HG03575 (cell line): ENCODE results near the gene EVA1C.
"Not testable (repeated sequence)": the region's sequence is repeated elsewhere in the genome, so short reads cannot be mapped to it uniquely, and the experiment has no call there.

Source experiments
- ATAC-seq: cut with Tn5 transposase; IDR thresholded peaks from one replicate; pipeline ENCODE4 v1.9.1; 2021; ENCODE audit not compliant: unreplicated experiment, insufficient number of reproducible peaks, low FRiP score; ENCODE audit errors: extremely low read depth

The EVA1C gene

DNA sequence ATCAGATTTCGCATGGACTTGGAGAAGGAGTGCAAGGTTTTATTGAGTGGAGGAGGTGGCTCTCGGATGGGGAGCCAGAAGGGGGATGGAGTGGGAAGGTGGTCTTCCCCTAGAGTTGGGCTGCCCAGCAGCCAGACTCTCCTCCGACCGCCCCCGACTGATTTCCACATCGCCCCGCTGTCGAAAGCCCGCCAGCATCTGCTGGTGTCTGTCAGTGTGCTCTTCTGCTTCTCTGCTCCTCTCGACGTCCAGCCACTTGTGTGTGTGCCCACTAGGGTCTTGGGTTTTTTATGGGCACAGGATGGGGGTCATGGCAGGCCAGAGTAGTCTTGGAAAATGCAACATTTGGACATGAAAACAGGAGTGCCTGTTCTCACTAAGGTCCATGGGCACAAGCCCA, 40.1 kb downstream of the EVA1C start:
- no peak for ATAC-seq

GRCh38 chr21:32455548-32455947, 43.0 kb downstream of the EVA1C start:
- no peak for ATAC-seq

DNA sequence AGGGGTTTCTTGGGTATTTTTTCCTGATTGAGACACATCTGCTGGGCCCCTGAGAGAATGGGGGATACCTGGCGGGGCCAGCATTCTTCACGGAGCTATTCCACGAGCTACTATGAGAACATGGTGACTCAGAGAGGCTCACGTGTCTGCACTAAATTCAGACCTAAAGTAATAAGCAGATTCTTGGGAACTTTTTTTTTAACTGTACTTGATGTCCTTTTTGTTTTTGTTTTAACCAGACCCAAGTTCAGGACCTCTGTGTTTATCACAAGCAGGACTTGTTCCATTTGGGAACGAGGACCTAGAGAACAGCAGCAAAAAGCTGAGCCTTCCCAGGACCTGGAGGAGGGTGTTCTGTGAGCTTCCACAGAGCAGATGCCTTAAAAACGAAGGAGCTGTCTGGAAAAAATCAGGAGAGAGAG, 44.0 kb downstream of the EVA1C start:
- ATAC-seq, result no peak

- no peak for ATAC-seq
These were observed 44.9 kb downstream of the EVA1C start for GRCh38 chr21:32457360-32457840.

- no peak for ATAC-seq
These were observed 45.5 kb downstream of the EVA1C start for GRCh38 chr21:32457962-32458361.

- no peak for ATAC-seq
These were observed 47.5 kb downstream of the EVA1C start for GRCh38 chr21:32459972-32460371.

DNA sequence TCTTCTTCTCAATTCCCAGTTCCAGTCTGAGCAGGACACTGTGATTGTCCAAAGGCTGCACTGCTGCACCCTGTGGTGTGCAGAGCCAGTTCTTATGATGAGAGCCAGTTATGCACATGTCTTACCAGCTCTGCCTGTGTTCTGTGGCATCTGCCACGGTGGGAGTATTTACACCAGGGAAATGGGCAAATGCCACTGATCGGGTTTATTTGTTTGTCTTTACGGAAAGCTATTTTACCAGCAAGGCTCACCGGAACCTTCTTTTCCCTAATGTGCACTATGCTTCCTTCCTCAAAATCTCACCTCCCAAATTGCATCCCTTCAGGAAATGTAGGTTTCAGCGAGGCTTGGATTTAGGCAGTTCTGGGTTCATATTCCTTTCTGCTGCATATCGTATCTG, 49.0 kb downstream of the EVA1C start:
- no peak for ATAC-seq

DNA sequence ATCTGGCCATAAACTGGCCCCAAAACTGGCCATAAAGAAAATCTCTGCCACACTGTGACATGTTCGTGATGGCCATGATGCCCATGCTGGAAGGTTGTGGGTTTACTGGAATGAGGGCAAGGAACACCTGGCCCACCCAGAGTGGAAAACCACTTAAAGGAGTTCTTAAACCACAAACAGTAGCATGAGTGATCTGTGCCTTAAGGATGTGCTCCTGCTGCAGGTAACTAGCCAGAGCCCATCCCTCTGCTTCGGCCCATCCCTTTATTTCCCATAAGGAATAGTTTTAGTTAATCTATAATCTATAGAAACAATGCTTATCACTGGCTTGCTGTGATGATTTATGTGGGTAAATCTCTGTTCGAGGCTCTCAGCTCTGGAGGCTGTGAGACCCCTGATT, 50.1 kb downstream of the EVA1C start:
- not testable (repeated sequence) for ATAC-seq

GRCh38 chr21:32463367-32463766, 50.9 kb downstream of the EVA1C start:
- no peak for ATAC-seq

GRCh38 chr21:32463889-32464300, 51.4 kb downstream of the EVA1C start:
- ATAC-seq, result no peak

- no peak for ATAC-seq
These were observed 54.8 kb downstream of the EVA1C start for GRCh38 chr21:32467291-32467690.

DNA sequence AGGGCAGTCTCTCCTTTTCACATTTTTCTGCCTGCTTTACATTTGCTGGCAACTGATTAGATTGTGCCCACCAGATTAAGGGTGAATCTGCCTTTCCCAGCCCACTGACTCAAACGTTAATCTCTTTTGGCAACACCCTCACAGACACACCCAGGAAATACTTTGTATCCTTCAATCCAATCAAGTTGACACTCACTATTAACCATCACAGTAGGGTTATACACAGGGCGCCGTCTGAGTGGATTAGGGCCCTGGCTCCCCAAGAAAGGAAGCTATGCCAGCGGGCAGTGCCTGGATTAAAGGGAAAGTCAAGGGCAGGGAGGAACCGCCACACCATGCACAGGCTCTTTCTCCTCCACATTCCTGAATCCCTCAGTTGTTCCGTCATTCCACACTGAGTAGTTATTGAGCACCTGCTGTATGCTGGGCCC, 56.2 kb downstream of the EVA1C start:
- no peak for ATAC-seq

- ATAC-seq, result no peak
These were observed 57.1 kb downstream of the EVA1C start for GRCh38 chr21:32469628-32470027.

DNA sequence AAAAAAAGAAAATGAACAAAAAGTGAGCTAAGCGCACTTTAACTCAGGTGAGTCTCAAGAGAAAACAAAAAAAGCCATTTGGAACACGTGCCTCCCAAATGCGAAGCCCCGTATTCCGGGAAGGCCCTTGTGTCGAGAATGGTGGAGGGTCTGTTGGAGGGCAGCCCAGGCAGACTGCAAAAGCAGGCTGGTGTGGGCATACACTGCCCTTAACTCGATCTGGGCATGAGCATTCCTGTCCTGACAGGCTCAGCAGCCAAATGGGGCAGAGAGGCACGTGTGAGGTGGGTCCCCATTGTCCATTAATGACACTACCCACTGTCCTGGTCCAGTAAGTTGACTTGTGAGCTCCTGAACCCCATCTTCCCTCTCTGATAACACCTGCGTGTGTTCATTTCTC, 57.7 kb downstream of the EVA1C start:
- no peak for ATAC-seq

GRCh38 chr21:32472890-32473765, 60.6 kb downstream of the EVA1C start:
- ATAC-seq, result no peak

DNA sequence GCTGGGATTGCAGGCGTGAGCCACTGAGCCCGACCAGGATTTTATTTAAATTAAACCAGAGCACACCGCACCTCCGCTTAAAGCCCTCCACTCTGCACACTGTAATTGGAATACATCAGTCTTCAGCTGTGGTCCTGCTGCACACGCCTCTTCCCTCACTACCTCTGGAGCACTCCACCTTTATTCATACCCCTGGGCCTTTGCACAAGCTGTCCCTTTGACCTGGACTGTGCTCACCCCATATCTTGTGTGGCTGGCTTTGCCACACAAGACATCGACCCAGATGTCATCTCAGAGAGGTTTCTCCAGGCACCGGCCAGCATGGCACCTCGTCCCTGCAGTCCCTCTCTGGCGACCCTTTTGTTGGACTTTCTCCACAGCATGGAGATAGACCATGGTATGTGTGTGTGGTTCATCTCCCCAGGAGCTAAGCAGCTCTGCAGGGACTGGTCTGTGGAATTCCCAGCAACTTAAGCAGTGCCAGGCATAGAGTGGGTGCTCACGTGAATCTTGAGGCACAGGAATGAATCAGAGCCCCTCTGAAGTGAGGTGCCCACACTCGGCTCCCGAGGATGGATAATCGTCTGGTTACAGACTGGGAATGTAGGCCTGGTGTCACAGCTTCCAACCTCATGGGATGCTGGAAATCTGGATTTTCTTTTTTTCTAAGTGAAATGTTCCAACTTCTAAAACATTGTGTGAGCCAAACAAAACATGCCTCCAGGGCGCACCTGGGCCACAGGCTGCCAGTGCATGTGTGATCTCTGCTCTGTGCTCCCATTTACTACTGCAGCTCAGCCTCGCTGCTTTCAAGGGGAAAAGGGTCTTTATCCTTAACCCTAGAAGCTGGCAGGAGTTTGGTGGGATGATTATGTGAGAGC, 61.9 kb downstream of the EVA1C start:
- no peak for ATAC-seq

GRCh38 chr21:32475162-32475812, 62.8 kb downstream of the EVA1C start:
- ATAC-seq, result no peak

- ATAC-seq, result no peak
These were observed 64.3 kb downstream of the EVA1C start for GRCh38 chr21:32476661-32477423.

GRCh38 chr21:32477424-32477745, 64.9 kb downstream of the EVA1C start:
- ATAC-seq, result no peak
